A549 (cell line): Measurements from ENCODE around the gene EAF2. TPM values are rescaled to one million over a fixed set of nuclear protein-coding genes. Genes with fewer than 3 reads are reported as not detected.

ENCODE experiments used
- ATAC-seq, 2 experiments: fragments of 200-7000 bp in 1 of 2; fragments of >200 bp in 1 of 2; cut with Nextera tagmentation in 1 of 2; cut with Tn5 transposase in 1 of 2; 3 replicates each; pipeline versions ENCODE4 v1.8.0 to v1.9.1; 2018 to 2020; ENCODE audit warnings: mild to moderate bottlenecking in 1 of 2, moderate library complexity in 1 of 2
- CTCF ChIA-PET: fragments of 300-600 bp; sonication (Branson Sonifier 250); formaldehyde crosslinking; extraction: SDS; loops from one replicate; lab custom pipeline; 2021; ENCODE audit warnings: antibody characterized with exemption, inconsistent platforms; lab: Yijun Ruan, JAX
- POLR2A ChIA-PET: fragments of 350-600 bp; formaldehyde crosslinking; extraction: SDS; loops from one replicate; lab custom pipeline; 2021; ENCODE audit warnings: antibody characterized with exemption, inconsistent platforms; lab: Yijun Ruan, JAX
- DNase-seq, 2 experiments: peaks; one replicate each; pipeline versions ENCODE4 v3.0.0 to v3.0.0-alpha.2; 2011 to 2016; ENCODE audit warnings: low read depth in 1 of 2, low spot score in 1 of 2
- FAIRE-seq: peaks from 2 replicates; lab custom pipeline; 2011; peaks lifted over from hg19 to GRCh38; lab: Jason Lieb, UNC
- H3K27ac ChIP-seq, 2 experiments: fragments of >200 bp; sonication (Bioruptor Twin); formaldehyde crosslinking; 3 replicates each; pipeline ENCODE4 v1.5.1; 2016 to 2017
- H3K4me1 ChIP-seq: fragments of >200 bp; sonication (Bioruptor Twin); formaldehyde crosslinking; 3 replicates; pipeline ENCODE4 v1.6.1; 2016
- H3K4me2 ChIP-seq: fragments of >200 bp; sonication (Bioruptor Twin); formaldehyde crosslinking; 3 replicates; pipeline ENCODE4 v1.6.1; 2016
- H3K4me3 ChIP-seq: fragments of >200 bp; sonication (Bioruptor Twin); formaldehyde crosslinking; 3 replicates; pipeline ENCODE4 v1.5.1; 2016
- H3K9me3 ChIP-seq: fragments of >200 bp; sonication (Bioruptor Twin); formaldehyde crosslinking; 3 replicates; pipeline ENCODE4 v1.6.1; 2016
- CEBPB ChIP-seq, 2 experiments: fragments of >200 bp in 1 of 2; sonication (Bioruptor Twin) in 1 of 2; formaldehyde crosslinking in 1 of 2; IDR thresholded peaks; 2 replicates each; pipeline ENCODE4 v1.6.1; 2012 to 2016
- CHD2 ChIP-seq: fragments of 150-350 bp; IDR thresholded peaks from 2 replicates; pipeline ENCODE4 v1.6.1; 2014; ENCODE audit warnings: low read length; ENCODE audit not compliant: partially characterized antibody
- E2F6 ChIP-seq: IDR thresholded peaks from 2 replicates; pipeline ENCODE4 v1.6.1; 2012; ENCODE audit warnings: low read depth, borderline replicate concordance
- EHF ChIP-seq: fragments of 250-450 bp; sonication (Bioruptor Pico); IDR thresholded peaks from 2 replicates; pipeline ENCODE4 v1.5.0; 2020; ENCODE audit warnings: mild to moderate bottlenecking
- ELK1 ChIP-seq: fragments of 150-350 bp; IDR thresholded peaks from 2 replicates; pipeline ENCODE4 v1.6.1; 2014; ENCODE audit warnings: low read depth, mild to moderate bottlenecking, low read length
- FOSB ChIP-seq: fragments of 250-450 bp; sonication (Bioruptor Pico); IDR thresholded peaks from 2 replicates; pipeline ENCODE4 v1.5.0; 2020; ENCODE audit warnings: mild to moderate bottlenecking, moderate library complexity
- FOSL2 ChIP-seq, 2 experiments: fragments of 450-650 bp in 1 of 2; fragments of >200 bp in 1 of 2; sonication (Bioruptor Twin) in 1 of 2; formaldehyde crosslinking; IDR thresholded peaks; 2 replicates each; pipeline versions ENCODE4 v1.5.0 to v1.6.1; 2016 to 2020; ENCODE audit warnings: mild to moderate bottlenecking in 1 of 2, moderate library complexity in 1 of 2
- FOXS1 ChIP-seq: fragments of 250-450 bp; sonication (Bioruptor Pico); IDR thresholded peaks from 2 replicates; pipeline ENCODE4 v1.5.0; 2020; ENCODE audit warnings: mild to moderate bottlenecking, moderate library complexity
- GATA3 ChIP-seq: IDR thresholded peaks from 2 replicates; pipeline ENCODE4 v1.6.1; 2012; ENCODE audit warnings: borderline replicate concordance
- HEYL ChIP-seq: fragments of 250-450 bp; sonication (Bioruptor Pico); IDR thresholded peaks from 2 replicates; pipeline ENCODE4 v1.8.0; 2021; ENCODE audit warnings: mild to moderate bottlenecking, moderate library complexity
- JUN ChIP-seq, 2 experiments: fragments of >200 bp; sonication (Bioruptor Twin); formaldehyde crosslinking; IDR thresholded peaks; 2 replicates in 1 of 2; 3 replicates in 1 of 2; pipeline ENCODE4 v1.6.1; 2016 to 2017
- MAFK ChIP-seq: fragments of 450-650 bp; IDR thresholded peaks from 2 replicates; pipeline ENCODE4 v1.6.1; 2014; ENCODE audit not compliant: partially characterized antibody
- MAX ChIP-seq: IDR thresholded peaks from 2 replicates; pipeline ENCODE4 v1.6.1; 2012
- MYC ChIP-seq: IDR thresholded peaks from 2 replicates; pipeline ENCODE4 v1.6.1; 2012; ENCODE audit warnings: mild to moderate bottlenecking, inconsistent platforms, low read length, improper control_type of control experiment, borderline replicate concordance
- NFE2L2 ChIP-seq: fragments of 150-350 bp; conservative IDR thresholded peaks from 2 replicates; pipeline ENCODE4 v1.6.1; 2014; ENCODE audit warnings: low read length
- NR3C1 ChIP-seq: fragments of >200 bp; sonication (Bioruptor Twin); formaldehyde crosslinking; IDR thresholded peaks from 3 replicates; pipeline ENCODE4 v1.6.1; 2017
- PHF8 ChIP-seq: fragments of 200-600 bp; sonication (generic); IDR thresholded peaks from 2 replicates; pipeline ENCODE4 v1.6.1; 2016; ENCODE audit warnings: low read depth, mild to moderate bottlenecking, antibody characterized with exemption, moderate library complexity, borderline replicate concordance
- POLR2AphosphoS2 ChIP-seq: conservative IDR thresholded peaks from 2 replicates; pipeline ENCODE4 v1.6.1; 2012; ENCODE audit warnings: low read length, improper control_type of control experiment, inconsistent platforms
- RCOR1 ChIP-seq: fragments of 150-350 bp; IDR thresholded peaks from 2 replicates; pipeline ENCODE4 v1.6.1; 2014; ENCODE audit warnings: antibody characterized with exemption, low read length, low read depth
- REST ChIP-seq: fragments of 200-600 bp; sonication (generic); IDR thresholded peaks from 2 replicates; pipeline ENCODE4 v1.6.1; 2016; ENCODE audit warnings: antibody characterized with exemption, mild to moderate bottlenecking, moderate library complexity
- ZC3H11A ChIP-seq: fragments of 450-650 bp; IDR thresholded peaks from 2 replicates; pipeline ENCODE4 v1.6.1; 2014; ENCODE audit warnings: antibody characterized with exemption, mild to moderate bottlenecking
- ZFP36 ChIP-seq: fragments of 450-650 bp; IDR thresholded peaks from 2 replicates; pipeline ENCODE4 v1.6.1; 2014; ENCODE audit warnings: borderline replicate concordance; ENCODE audit not compliant: partially characterized antibody
- ZNF302 ChIP-seq: fragments of 250-450 bp; sonication (Bioruptor Pico); IDR thresholded peaks from 2 replicates; pipeline ENCODE4 v1.9.0; 2021; ENCODE audit warnings: inconsistent platforms, mild to moderate bottlenecking, moderate library complexity
- WGBS: methylation state at CpG from one replicate; pipeline ENCODE4 v1.1.6; 2017; ENCODE audit errors: missing lambda C conversion rate; 5-methylcytosine and 5-hydroxymethylcytosine counted together
- polyA plus RNA-seq, 4 experiments: library from polyadenylated mRNA; depleted of rRNA in 3 of 4; stranded (reverse); fragments of >200 nt; fragmentation: RNase III in 1 of 4; extraction: RNeasy Plus Mini Kit Qiagen cat#74134 plus additional on column Dnase treatment in 1 of 4; gene quantifications; 2 replicates in 3 of 4; 3 replicates in 1 of 4; pipeline ENCODE4 v1.2.3, GENCODE V29; 2011 to 2017

The EAF2 gene
- polyA plus RNA-seq, 2 of the 4 experiments (the other 2 are of a cell fraction): 4.3 to 7.4 TPM

- H3K27ac ChIP-seq: no peak overlapping the region
- TF ChIP-seq EHF (CRISPR knock-in tag): no peak
- TF ChIP-seq ZC3H11A: no peak
- no peak for TF ChIP-seq MAFK
- no peak for TF ChIP-seq HEYL
- no peak for TF ChIP-seq FOXS1 (CRISPR knock-in tag)
- TF ChIP-seq, all 56 proteins: peak for 0
- ChIA-PET CTCF (no interaction called here), POLR2A (interaction anchor here (1.3 kb wide), 1 partner anchor 29 kb away, joined by 3 read pairs; the partner anchor contains the start of genes EAF2 and IQCB1)
- Histone ChIP-seq H3K4me1 (no peaks in the 10 kb centered on the region), H3K4me2 (no peak overlapping the region), H3K4me3 (no peak overlapping the region), H3K9me3 (no peaks in the 10 kb centered on the region)
- no peak for FAIRE-seq
- DNase-seq: no peak
- ATAC-seq: no peak
Observed at GRCh38 chr3:121863801-121864200, 28.8 kb downstream of the EAF2 start.

GRCh38 chr3:121869736-121870135 is 34.7 kb downstream of the EAF2 start:
- POLR2A ChIA-PET: no interaction called here
- CTCF ChIA-PET: no interaction called here

GRCh38 chr3:121870717-121871116 is 35.7 kb downstream of the EAF2 start:
- TF ChIP-seq FOSL2 (IDR thresholded peaks at IDR 0.05): no peak
- no peak for TF ChIP-seq FOSL2 (CRISPR knock-in tag; IDR thresholded peaks at IDR 0.05)
- ATAC-seq: no peak
- CTCF ChIA-PET: no interaction called here
- no peak overlapping the region for H3K4me3 ChIP-seq
- FAIRE-seq: no peak
- H3K27ac ChIP-seq: no peak overlapping the region
- H3K4me2 ChIP-seq: no peak overlapping the region
- DNase-seq: no peak
- no peaks in the 10 kb centered on the region for H3K9me3 ChIP-seq
- no peaks in the 10 kb centered on the region for H3K4me1 ChIP-seq
- POLR2A ChIA-PET: no interaction called here

More at GRCh38 chr3:121869736-121870135, 34.7 kb downstream of the EAF2 start:
- Histone ChIP-seq H3K4me2 (no peak overlapping the region), H3K4me1 (no peaks in the 10 kb centered on the region)
- no peak for FAIRE-seq
- no peak for TF ChIP-seq REST
- TF ChIP-seq CEBPB (IDR thresholded peaks at IDR 0.05): no peak
- no peak for TF ChIP-seq FOSB (CRISPR knock-in tag)
- no peak for TF ChIP-seq E2F6
- no peak for TF ChIP-seq CHD2
- no peak for TF ChIP-seq ZFP36
- no peak for TF ChIP-seq ZNF302 (CRISPR knock-in tag)
- TF ChIP-seq JUN (IDR thresholded peaks at IDR 0.05): no peak
- no peak for TF ChIP-seq POLR2AphosphoS2
- no peak for TF ChIP-seq RCOR1
- TF ChIP-seq NFE2L2: no peak
- no peak for TF ChIP-seq MYC
- no peak for TF ChIP-seq ZC3H11A
- TF ChIP-seq, all 56 proteins: peak for 0
- WGBS: 72% methylated on average over 2 of the region's 2 CpGs
- Histone ChIP-seq H3K9me3 (no peaks in the 10 kb centered on the region), H3K27ac (no peak overlapping the region), H3K4me3 (no peak overlapping the region)
- DNase-seq (no peak), ATAC-seq (no peak)

GRCh38 chr3:121871430-121871829 is 36.4 kb downstream of the EAF2 start:
- DNase-seq: no peak
- H3K27ac ChIP-seq: no peak overlapping the region
- ChIA-PET POLR2A (no interaction called here), CTCF (no interaction called here)
- H3K4me1 ChIP-seq: no peaks in the 10 kb centered on the region
- ATAC-seq: no peak
- WGBS: 48% methylated on average over 1 of the region's 1 CpG
- H3K4me3 ChIP-seq: no peak overlapping the region
- no peak overlapping the region for H3K4me2 ChIP-seq
- no peaks in the 10 kb centered on the region for H3K9me3 ChIP-seq
- FAIRE-seq: no peak
- TF ChIP-seq GATA3 (no peak), MYC (no peak), REST (no peak), RCOR1 (no peak), MAX (no peak), NR3C1 (no peak), ELK1 (no peak), PHF8 (no peak), ZNF302 (CRISPR knock-in tag) (no peak)
